H9 (cell line): ENCODE measurements around the gene TGFBR3L. TPM values are rescaled to one million over a fixed set of nuclear protein-coding genes. Genes with fewer than 3 reads are reported as not detected.

Experiments
- DNase-seq: peaks from one replicate; pipeline ENCODE4 v3.0.0-alpha.2; 2017
- H2AFZ ChIP-seq: one replicate; pipeline ENCODE4 v1.6.1; 2013; ENCODE audit warnings: mild to moderate bottlenecking, low read length, control low read depth, moderate library complexity
- H2AK5ac ChIP-seq: 2 replicates; pipeline ENCODE4 v1.6.1; 2013; ENCODE audit warnings: low read length, control low read depth, mixed read lengths; ENCODE audit not compliant: insufficient read length
- H2BK120ac ChIP-seq: one replicate; pipeline ENCODE4 v1.6.1; 2013; ENCODE audit warnings: low read depth, mild to moderate bottlenecking, low read length, control low read depth, inconsistent platforms; ENCODE audit not compliant: poor library complexity, severe bottlenecking
- H2BK12ac ChIP-seq: 2 replicates; pipeline ENCODE4 v1.6.1; 2013; ENCODE audit warnings: low read length, control low read depth, mixed read lengths, low read depth; ENCODE audit not compliant: insufficient read length
- H2BK15ac ChIP-seq: 2 replicates; pipeline ENCODE4 v1.6.1; 2013; ENCODE audit warnings: low read depth, low read length, control low read depth
- H2BK20ac ChIP-seq: one replicate; pipeline ENCODE4 v1.6.1; 2013; ENCODE audit warnings: low read depth, mild to moderate bottlenecking, low read length, control low read depth, inconsistent platforms; ENCODE audit not compliant: poor library complexity, severe bottlenecking
- H2BK5ac ChIP-seq: 2 replicates; pipeline ENCODE4 v1.6.1; 2013; ENCODE audit warnings: low read length, control low read depth, mixed read lengths; ENCODE audit not compliant: insufficient read length
- H3K14ac ChIP-seq: 2 replicates; pipeline ENCODE4 v1.6.1; 2013; ENCODE audit warnings: low read length, control low read depth; ENCODE audit not compliant: insufficient read depth
- H3K18ac ChIP-seq: 2 replicates; pipeline ENCODE4 v1.6.1; 2013; ENCODE audit warnings: low read depth, mild to moderate bottlenecking, mixed read lengths, low read length, control low read depth; ENCODE audit not compliant: insufficient read length
- H3K23ac ChIP-seq: 2 replicates; pipeline ENCODE4 v1.6.1; 2013; ENCODE audit warnings: low read length, control low read depth, mixed read lengths, low read depth; ENCODE audit not compliant: insufficient read length
- H3K23me2 ChIP-seq: 2 replicates; pipeline ENCODE4 v1.6.1; 2013; ENCODE audit warnings: low read depth, mild to moderate bottlenecking, mixed read lengths, low read length, control low read depth; ENCODE audit not compliant: insufficient read length, poor library complexity, severe bottlenecking
- H3K27ac ChIP-seq: 2 replicates; pipeline ENCODE4 v1.5.1; 2013; ENCODE audit warnings: low read length, control low read depth, mixed read lengths, low read depth; ENCODE audit not compliant: insufficient read length
- H3K27me3 ChIP-seq: 2 replicates; pipeline ENCODE4 v1.6.1; 2013; ENCODE audit warnings: low read length, control low read depth, inconsistent platforms; ENCODE audit not compliant: insufficient read depth
- H3K4ac ChIP-seq: 2 replicates; pipeline ENCODE4 v1.6.1; 2013; ENCODE audit warnings: low read depth, mild to moderate bottlenecking, control low read depth, inconsistent platforms, low read length, moderate library complexity
- H3K4me1 ChIP-seq: 2 replicates; pipeline ENCODE4 v1.6.1; 2013; ENCODE audit warnings: low read length, control low read depth, inconsistent platforms; ENCODE audit not compliant: insufficient read depth
- H3K4me2 ChIP-seq: 2 replicates; pipeline ENCODE4 v1.6.1; 2013; ENCODE audit warnings: low read length, control low read depth, mixed read lengths; ENCODE audit not compliant: insufficient read length, insufficient read depth
- H3K56ac ChIP-seq: 2 replicates; pipeline ENCODE4 v1.6.1; 2013; ENCODE audit warnings: low read depth, mild to moderate bottlenecking, mixed read lengths, low read length, control low read depth; ENCODE audit not compliant: insufficient read length
- H3K79me1 ChIP-seq: 2 replicates; pipeline ENCODE4 v1.6.1; 2013; ENCODE audit warnings: low read depth, mild to moderate bottlenecking, moderate library complexity, low read length, control low read depth, inconsistent platforms; ENCODE audit not compliant: insufficient read depth, poor library complexity, severe bottlenecking
- H3K79me2 ChIP-seq: 2 replicates; pipeline ENCODE4 v1.6.1; 2013; ENCODE audit warnings: low read length, control low read depth, inconsistent platforms; ENCODE audit not compliant: insufficient read depth
- H3K9ac ChIP-seq: 2 replicates; pipeline ENCODE4 v1.6.1; 2013; ENCODE audit warnings: low read length, control low read depth, mixed read lengths; ENCODE audit not compliant: insufficient read length; ENCODE audit errors: extremely low read depth
- H3K9me3 ChIP-seq: one replicate; pipeline ENCODE4 v1.6.1; 2013; ENCODE audit warnings: low read depth, low read length, inconsistent platforms; ENCODE audit not compliant: control insufficient read depth
- H3T11ph ChIP-seq: one replicate; pipeline ENCODE4 v1.6.1; 2013; ENCODE audit warnings: mild to moderate bottlenecking, low read length, control low read depth, inconsistent platforms
- H4K20me1 ChIP-seq: one replicate; pipeline ENCODE4 v1.6.1; 2013; ENCODE audit not compliant: control insufficient read depth, insufficient read length, insufficient read depth
- H4K5ac ChIP-seq: 2 replicates; pipeline ENCODE4 v1.6.1; 2013; ENCODE audit warnings: low read depth, mild to moderate bottlenecking, mixed read lengths, low read length, control low read depth; ENCODE audit not compliant: insufficient read length
- H4K8ac ChIP-seq: replicated peaks from 2 replicates; pipeline ENCODE4 v1.6.1; 2013; ENCODE audit warnings: low read length, control low read depth, mixed read lengths, low read depth; ENCODE audit not compliant: insufficient read length
- H4K91ac ChIP-seq: 2 replicates; pipeline ENCODE4 v1.6.1; 2013; ENCODE audit warnings: low read depth, mild to moderate bottlenecking, moderate library complexity, mixed read lengths, low read length, control low read depth; ENCODE audit not compliant: insufficient read length
- H3K27ac Mint-ChIP-seq, 3 experiments: 2 replicates in 2 of 3; 3 replicates in 1 of 3; pipeline ENCODE4 v1.8.0; 2020 to 2021; ENCODE audit warnings: mixed read lengths in 3 of 3, mild to moderate bottlenecking in 1 of 3, moderate library complexity in 1 of 3
- H3K27me3 Mint-ChIP-seq: 2 replicates; pipeline ENCODE4 v1.8.0; 2021; ENCODE audit warnings: low read depth, mild to moderate bottlenecking, moderate library complexity, mixed read lengths
- H3K36me3 Mint-ChIP-seq, 3 experiments: 2 replicates in 2 of 3; 3 replicates in 1 of 3; pipeline ENCODE4 v1.8.0; 2020 to 2021; ENCODE audit warnings: low read depth in 3 of 3, mixed read lengths in 3 of 3; ENCODE audit not compliant: insufficient read depth in 1 of 3
- H3K4me1 Mint-ChIP-seq, 2 experiments: 2 replicates each; pipeline ENCODE4 v1.8.0; 2020; ENCODE audit warnings: mixed read lengths in 2 of 2
- H3K4me3 Mint-ChIP-seq, 2 experiments: 2 replicates in 1 of 2; 3 replicates in 1 of 2; pipeline ENCODE4 v1.8.0; 2020 to 2021; ENCODE audit warnings: mild to moderate bottlenecking in 2 of 2, mixed read lengths in 2 of 2, moderate library complexity in 1 of 2
- H3K9me3 Mint-ChIP-seq, 2 experiments: 2 replicates in 1 of 2; 3 replicates in 1 of 2; pipeline ENCODE4 v1.8.0; 2020; ENCODE audit warnings: mild to moderate bottlenecking in 2 of 2, mixed read lengths in 2 of 2, moderate library complexity in 1 of 2
- WGBS: extraction: QIAGEN DNeasy Blood & Tissue Kit; methylation state at CpG from one replicate; pipeline ENCODE4 v1.1.7; 2013; ENCODE audit warnings: missing lambda C conversion rate, low lambda C conversion rate, mixed read lengths; ENCODE audit not compliant: insufficient read length; ENCODE audit errors: extremely low coverage; 5-methylcytosine and 5-hydroxymethylcytosine counted together
- total RNA-seq: library from RNA; stranded (reverse); gene quantifications from 2 replicates; pipeline ENCODE4 v1.2.1, GENCODE V29; 2021
- TF ChIP-seq, protein P1 (sequence below): fragments of 200-600 bp; sonication (generic); conservative IDR thresholded peaks from 3 replicates; pipeline ENCODE4 v1.8.0; 2021; ENCODE audit warnings: antibody characterized with exemption, mild to moderate bottlenecking

Gene TGFBR3L
- total RNA-seq, 1 experiment from 2014 or later, result 5.5 TPM

- Mint-ChIP-seq H3K27ac (no peak overlapping the region), H3K36me3 (peaks cover 13 to 28% (median 24%) of the 10 kb centered on the region in 3 experiments; a peak in 6 of 7 replicates), H3K4me3 (no peak overlapping the region), H3K27me3 (peaks cover 39% of the 10 kb centered on the region), H3K4me1 (peaks cover 7 to 12% of the 10 kb centered on the region in 2 experiments), H3K9me3 (no peaks in the 10 kb centered on the region)
- no peak overlapping the region for H2BK20ac ChIP-seq
- no peak overlapping the region for H3K27ac ChIP-seq
- TF ChIP-seq, protein P1, sequence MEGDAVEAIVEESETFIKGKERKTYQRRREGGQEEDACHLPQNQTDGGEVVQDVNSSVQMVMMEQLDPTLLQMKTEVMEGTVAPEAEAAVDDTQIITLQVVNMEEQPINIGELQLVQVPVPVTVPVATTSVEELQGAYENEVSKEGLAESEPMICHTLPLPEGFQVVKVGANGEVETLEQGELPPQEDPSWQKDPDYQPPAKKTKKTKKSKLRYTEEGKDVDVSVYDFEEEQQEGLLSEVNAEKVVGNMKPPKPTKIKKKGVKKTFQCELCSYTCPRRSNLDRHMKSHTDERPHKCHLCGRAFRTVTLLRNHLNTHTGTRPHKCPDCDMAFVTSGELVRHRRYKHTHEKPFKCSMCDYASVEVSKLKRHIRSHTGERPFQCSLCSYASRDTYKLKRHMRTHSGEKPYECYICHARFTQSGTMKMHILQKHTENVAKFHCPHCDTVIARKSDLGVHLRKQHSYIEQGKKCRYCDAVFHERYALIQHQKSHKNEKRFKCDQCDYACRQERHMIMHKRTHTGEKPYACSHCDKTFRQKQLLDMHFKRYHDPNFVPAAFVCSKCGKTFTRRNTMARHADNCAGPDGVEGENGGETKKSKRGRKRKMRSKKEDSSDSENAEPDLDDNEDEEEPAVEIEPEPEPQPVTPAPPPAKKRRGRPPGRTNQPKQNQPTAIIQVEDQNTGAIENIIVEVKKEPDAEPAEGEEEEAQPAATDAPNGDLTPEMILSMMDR, result no peak
- no peaks in the 10 kb centered on the region for H4K20me1 ChIP-seq
- no peak overlapping the region for H3K14ac ChIP-seq
- H3K23me2 ChIP-seq, result peaks cover 11% of the 10 kb centered on the region
- DNase-seq, result no peak
- WGBS, result no CpG with 5 or more reads among the region's 39 CpGs
- H2BK15ac ChIP-seq, result no peak overlapping the region
- no peak overlapping the region for H3K4me2 ChIP-seq
- no peak overlapping the region for H3K23ac ChIP-seq
- no peak overlapping the region for H2AK5ac ChIP-seq
- no peak overlapping the region for H3K4ac ChIP-seq
- H3T11ph ChIP-seq, result no peak overlapping the region
- H4K5ac ChIP-seq, result no peak overlapping the region
- no peaks in the 10 kb centered on the region for H3K4me1 ChIP-seq
- no peak overlapping the region for H2BK120ac ChIP-seq
- no peak overlapping the region for H4K91ac ChIP-seq
- no peak overlapping the region for H2AFZ ChIP-seq
- H2BK5ac ChIP-seq, result no peak overlapping the region
- H3K18ac ChIP-seq, result no peak overlapping the region
- no peak overlapping the region for H3K9ac ChIP-seq
- H2BK12ac ChIP-seq, result no peak overlapping the region
- peaks cover 16% of the 10 kb centered on the region; the same call in 1 of the 2 replicates for H3K27me3 ChIP-seq
- H3K56ac ChIP-seq, result no peak overlapping the region
- no peaks in the 10 kb centered on the region for H3K9me3 ChIP-seq
- H3K79me1 ChIP-seq, result no peaks in the 10 kb centered on the region
- no peaks in the 10 kb centered on the region for H3K79me2 ChIP-seq
- no peak overlapping the region for H4K8ac ChIP-seq
These were observed 1.7 kb upstream of the TGFBR3L start for GRCh38 chr19:7912697-7913564.
